WTC11 (cell line): ENCODE results near the gene AMOTL1. TPM values are rescaled to one million over a fixed set of nuclear protein-coding genes. Genes with fewer than 3 reads are reported as not detected.

Experiments
- ATAC-seq: fragments of 200-7000 bp; cut with Tn5 transposase; 2 replicates; pipeline ENCODE4 v1.10.0; 2021; ENCODE audit warnings: mild to moderate bottlenecking, moderate library complexity
- CTCF ChIA-PET: fragments of 300-600 bp; sonication (Branson Sonifier 250); formaldehyde crosslinking; loops from one replicate; lab custom pipeline; 2021; ENCODE audit warnings: antibody characterized with exemption; lab: Charles Lee
- POLR2A ChIA-PET: fragments of 350-600 bp; sonication (Branson Sonifier 250); formaldehyde crosslinking; loops from one replicate; lab custom pipeline; 2021; ENCODE audit warnings: antibody characterized with exemption; lab: Charles Lee
- DNase-seq: peaks from one replicate; pipeline ENCODE4 v3.0.0; 2021; ENCODE audit warnings: low spot score
- H3K27ac Mint-ChIP-seq: 2 replicates; pipeline ENCODE4 v1.8.0; 2021; ENCODE audit warnings: mixed read lengths
- H3K27me3 Mint-ChIP-seq: 2 replicates; pipeline ENCODE4 v1.8.0; 2021; ENCODE audit warnings: low read depth, mild to moderate bottlenecking, moderate library complexity, mixed read lengths
- H3K36me3 Mint-ChIP-seq: 2 replicates; pipeline ENCODE4 v1.8.0; 2021; ENCODE audit warnings: mixed read lengths
- H3K4me1 Mint-ChIP-seq: 2 replicates; pipeline ENCODE4 v1.8.0; 2022; ENCODE audit warnings: mixed read lengths
- H3K4me3 Mint-ChIP-seq: 2 replicates; pipeline ENCODE4 v1.8.0; 2021; ENCODE audit warnings: mild to moderate bottlenecking, moderate library complexity, mixed read lengths
- H3K9me3 Mint-ChIP-seq: 2 replicates; pipeline ENCODE4 v1.8.0; 2021; ENCODE audit warnings: mixed read lengths
- FOXJ3 ChIP-seq: sonication (generic); formaldehyde crosslinking; IDR thresholded peaks from 2 replicates; pipeline ENCODE4 v1.9.0; 2021; ENCODE audit warnings: missing genetic modification reagents, mild to moderate bottlenecking, borderline replicate concordance
- GABPB1 ChIP-seq: sonication (generic); formaldehyde crosslinking; IDR thresholded peaks from 2 replicates; pipeline ENCODE4 v1.8.1; 2023; ENCODE audit warnings: mild to moderate bottlenecking, missing genetic modification reagents
- GRHL2 ChIP-seq: fragments of 250-450 bp; sonication (Bioruptor Pico); IDR thresholded peaks from 2 replicates; pipeline ENCODE4 v1.8.0; 2022; ENCODE audit warnings: mild to moderate bottlenecking, moderate library complexity; ENCODE audit not compliant: insufficient replicate concordance, severe bottlenecking
- HMGA2 ChIP-seq: fragments of 250-450 bp; sonication (Bioruptor Pico); IDR thresholded peaks from 2 replicates; pipeline ENCODE4 v1.4.0; 2021; ENCODE audit warnings: mild to moderate bottlenecking, moderate library complexity
- MYBL2 ChIP-seq: sonication (generic); formaldehyde crosslinking; IDR thresholded peaks from 2 replicates; pipeline ENCODE4 v1.8.1; 2023; ENCODE audit warnings: mild to moderate bottlenecking, moderate library complexity, missing genetic modification reagents
- NFATC4 ChIP-seq: fragments of 250-450 bp; sonication (Bioruptor Pico); IDR thresholded peaks from 2 replicates; pipeline ENCODE4 v1.9.0; 2021; ENCODE audit warnings: mild to moderate bottlenecking
- NFYB ChIP-seq: sonication (generic); formaldehyde crosslinking; conservative IDR thresholded peaks from 2 replicates; pipeline ENCODE4 v1.8.0; 2022; ENCODE audit warnings: low read depth, missing genetic modification reagents
- NR1H2 ChIP-seq: sonication (generic); formaldehyde crosslinking; IDR thresholded peaks from 2 replicates; pipeline ENCODE4 v1.9.0; 2021; ENCODE audit warnings: mild to moderate bottlenecking, moderate library complexity, missing genetic modification reagents
- SMAD4 ChIP-seq: sonication (generic); formaldehyde crosslinking; IDR thresholded peaks from 2 replicates; pipeline ENCODE4 v1.8.0; 2022; ENCODE audit warnings: mild to moderate bottlenecking, missing genetic modification reagents
- SP1 ChIP-seq: sonication (generic); formaldehyde crosslinking; conservative IDR thresholded peaks from 2 replicates; pipeline ENCODE4 v1.8.1; 2022; ENCODE audit warnings: missing genetic modification reagents
- ZBTB21 ChIP-seq: sonication (generic); formaldehyde crosslinking; IDR thresholded peaks from 2 replicates; pipeline ENCODE4 v1.8.1; 2023; ENCODE audit warnings: mild to moderate bottlenecking, missing genetic modification reagents, borderline replicate concordance
- ZNF121 ChIP-seq: sonication (generic); formaldehyde crosslinking; IDR thresholded peaks from 2 replicates; pipeline ENCODE4 v1.8.0; 2023; ENCODE audit warnings: missing genetic modification reagents
- ZNF138 ChIP-seq: sonication (generic); formaldehyde crosslinking; conservative IDR thresholded peaks from 2 replicates; pipeline ENCODE4 v1.8.1; 2022; ENCODE audit warnings: mild to moderate bottlenecking, moderate library complexity, missing genetic modification reagents
- ZNF317 ChIP-seq: sonication (generic); formaldehyde crosslinking; IDR thresholded peaks from 2 replicates; pipeline ENCODE4 v1.8.1; 2023; ENCODE audit warnings: low read depth, mild to moderate bottlenecking, moderate library complexity, missing genetic modification reagents, borderline replicate concordance
- ZNF396 ChIP-seq: fragments of 250-450 bp; sonication (Bioruptor Pico); IDR thresholded peaks from 2 replicates; pipeline ENCODE4 v1.8.0; 2021; ENCODE audit warnings: mild to moderate bottlenecking, moderate library complexity, borderline replicate concordance
- ZNF671 ChIP-seq: fragments of 250-450 bp; sonication (Bioruptor Pico); IDR thresholded peaks from 2 replicates; pipeline ENCODE4 v1.8.0; 2021; ENCODE audit warnings: mild to moderate bottlenecking
- total RNA-seq: library from RNA; stranded (reverse); gene quantifications from 3 replicates; pipeline ENCODE4 v1.2.3, GENCODE V29; 2021
- TF ChIP-seq, protein P1 (sequence below): fragments of 250-450 bp; sonication (Bioruptor Pico); IDR thresholded peaks from 2 replicates; pipeline ENCODE4 v1.8.0; 2021; ENCODE audit warnings: mild to moderate bottlenecking
- TF ChIP-seq, protein P2 (sequence below): sonication (generic); formaldehyde crosslinking; IDR thresholded peaks from 2 replicates; pipeline ENCODE4 v1.8.0; 2022; ENCODE audit warnings: mild to moderate bottlenecking, missing genetic modification reagents
- TF ChIP-seq, protein P3 (sequence below): sonication (generic); formaldehyde crosslinking; IDR thresholded peaks from 2 replicates; pipeline ENCODE4 v1.8.1; 2023; ENCODE audit warnings: mild to moderate bottlenecking, missing genetic modification reagents, moderate library complexity
- TF ChIP-seq, protein P4 (sequence below): sonication (generic); formaldehyde crosslinking; IDR thresholded peaks from 2 replicates; pipeline ENCODE4 v1.8.1; 2023; ENCODE audit warnings: mild to moderate bottlenecking, moderate library complexity, missing genetic modification reagents
- TF ChIP-seq, protein P5 (sequence below): sonication (generic); formaldehyde crosslinking; IDR thresholded peaks from 2 replicates; pipeline ENCODE4 v1.8.0; 2022; ENCODE audit warnings: mild to moderate bottlenecking, missing genetic modification reagents
- TF ChIP-seq, protein P6 (sequence below): sonication (generic); formaldehyde crosslinking; IDR thresholded peaks from 2 replicates; pipeline ENCODE4 v1.8.1; 2022; ENCODE audit warnings: mild to moderate bottlenecking, moderate library complexity, missing genetic modification reagents
- TF ChIP-seq, protein P7 (sequence below): sonication (generic); formaldehyde crosslinking; IDR thresholded peaks from 2 replicates; pipeline ENCODE4 v1.8.1; 2023; ENCODE audit warnings: mild to moderate bottlenecking, missing genetic modification reagents, moderate library complexity

AMOTL1 gene
- total RNA-seq, 1 experiment from 2014 or later: 39.8 TPM

DNA sequence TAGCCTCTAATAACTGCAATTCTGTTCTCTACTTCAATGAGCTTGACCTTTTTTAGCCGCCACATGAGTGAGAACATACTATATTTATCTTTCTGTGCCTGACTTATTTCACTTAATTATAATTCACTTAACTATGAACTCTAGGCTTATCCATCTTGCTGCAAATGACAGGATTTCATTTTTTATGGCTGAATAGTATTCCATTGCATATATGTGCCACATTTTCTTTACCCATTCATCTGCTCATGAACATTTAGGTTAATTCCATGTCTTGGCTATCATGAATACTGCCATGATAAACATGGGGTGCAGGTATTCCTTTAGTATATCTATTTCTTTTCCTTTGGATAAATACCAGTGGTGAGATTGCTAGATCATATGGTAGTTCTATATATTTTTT lies 120.0 kb downstream of the AMOTL1 start (continued):
- TF ChIP-seq ZBTB21 (CRISPR knock-in tag): no peak
- TF ChIP-seq NFYB: no peak
- TF ChIP-seq ZNF138 (CRISPR knock-in tag): no peak
- TF ChIP-seq, protein P1, sequence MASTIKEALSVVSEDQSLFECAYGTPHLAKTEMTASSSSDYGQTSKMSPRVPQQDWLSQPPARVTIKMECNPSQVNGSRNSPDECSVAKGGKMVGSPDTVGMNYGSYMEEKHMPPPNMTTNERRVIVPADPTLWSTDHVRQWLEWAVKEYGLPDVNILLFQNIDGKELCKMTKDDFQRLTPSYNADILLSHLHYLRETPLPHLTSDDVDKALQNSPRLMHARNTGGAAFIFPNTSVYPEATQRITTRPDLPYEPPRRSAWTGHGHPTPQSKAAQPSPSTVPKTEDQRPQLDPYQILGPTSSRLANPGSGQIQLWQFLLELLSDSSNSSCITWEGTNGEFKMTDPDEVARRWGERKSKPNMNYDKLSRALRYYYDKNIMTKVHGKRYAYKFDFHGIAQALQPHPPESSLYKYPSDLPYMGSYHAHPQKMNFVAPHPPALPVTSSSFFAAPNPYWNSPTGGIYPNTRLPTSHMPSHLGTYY (CRISPR knock-in tag): no peak
- no peak for TF ChIP-seq ZNF671
- TF ChIP-seq HMGA2: no peak
- TF ChIP-seq GRHL2 (CRISPR knock-in tag): no peak
- TF ChIP-seq ZNF121 (CRISPR knock-in tag): no peak

DNA sequence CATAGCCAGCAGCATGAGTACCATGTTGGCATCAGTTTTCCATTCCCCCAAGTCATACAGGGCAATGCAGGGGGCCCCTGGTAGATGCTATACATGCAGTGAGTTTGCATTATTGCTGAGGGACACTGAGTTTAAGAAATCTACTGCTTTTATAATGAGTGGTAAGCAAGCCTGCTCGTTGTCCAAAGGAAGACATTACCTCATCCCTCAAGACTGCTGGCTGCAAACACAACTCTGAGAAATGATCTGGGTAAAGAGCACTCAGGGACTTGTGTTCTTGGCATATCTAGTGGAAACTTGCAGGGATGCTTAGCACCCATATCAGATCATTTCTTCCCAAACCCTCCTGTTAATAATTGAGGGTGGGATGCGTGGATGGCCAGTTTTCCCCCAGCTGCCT lies 127.3 kb downstream of the AMOTL1 start:
- no peaks in the 10 kb centered on the region for H3K36me3 Mint-ChIP-seq
- H3K4me3 Mint-ChIP-seq: no peak overlapping the region
- no peak for ATAC-seq
- H3K4me1 Mint-ChIP-seq: peaks cover 8% of the 10 kb centered on the region; the same call in 1 of the 2 replicates
- DNase-seq: no peak
- 0 out of 2 replicates have a peak, but pooled peaks cover 6% of the 10 kb centered on the region for H3K9me3 Mint-ChIP-seq
- ChIA-PET CTCF (no interaction called here), POLR2A (interaction anchor here (0.7 kb wide), 1 partner anchor 14 kb away, joined by 3 read pairs; no protein-coding TSS in a partner anchor)
- no peak overlapping the region for H3K27ac Mint-ChIP-seq
- TF ChIP-seq, protein P2, sequence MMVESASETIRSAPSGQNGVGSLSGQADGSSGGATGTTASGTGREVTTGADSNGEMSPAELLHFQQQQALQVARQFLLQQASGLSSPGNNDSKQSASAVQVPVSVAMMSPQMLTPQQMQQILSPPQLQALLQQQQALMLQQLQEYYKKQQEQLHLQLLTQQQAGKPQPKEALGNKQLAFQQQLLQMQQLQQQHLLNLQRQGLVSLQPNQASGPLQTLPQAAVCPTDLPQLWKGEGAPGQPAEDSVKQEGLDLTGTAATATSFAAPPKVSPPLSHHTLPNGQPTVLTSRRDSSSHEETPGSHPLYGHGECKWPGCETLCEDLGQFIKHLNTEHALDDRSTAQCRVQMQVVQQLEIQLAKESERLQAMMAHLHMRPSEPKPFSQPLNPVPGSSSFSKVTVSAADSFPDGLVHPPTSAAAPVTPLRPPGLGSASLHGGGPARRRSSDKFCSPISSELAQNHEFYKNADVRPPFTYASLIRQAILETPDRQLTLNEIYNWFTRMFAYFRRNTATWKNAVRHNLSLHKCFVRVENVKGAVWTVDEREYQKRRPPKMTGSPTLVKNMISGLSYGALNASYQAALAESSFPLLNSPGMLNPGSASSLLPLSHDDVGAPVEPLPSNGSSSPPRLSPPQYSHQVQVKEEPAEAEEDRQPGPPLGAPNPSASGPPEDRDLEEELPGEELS (CRISPR knock-in tag): no peak
- TF ChIP-seq, protein P3, sequence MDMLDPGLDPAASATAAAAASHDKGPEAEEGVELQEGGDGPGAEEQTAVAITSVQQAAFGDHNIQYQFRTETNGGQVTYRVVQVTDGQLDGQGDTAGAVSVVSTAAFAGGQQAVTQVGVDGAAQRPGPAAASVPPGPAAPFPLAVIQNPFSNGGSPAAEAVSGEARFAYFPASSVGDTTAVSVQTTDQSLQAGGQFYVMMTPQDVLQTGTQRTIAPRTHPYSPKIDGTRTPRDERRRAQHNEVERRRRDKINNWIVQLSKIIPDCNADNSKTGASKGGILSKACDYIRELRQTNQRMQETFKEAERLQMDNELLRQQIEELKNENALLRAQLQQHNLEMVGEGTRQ (CRISPR knock-in tag): no peak
- TF ChIP-seq SMAD4: no peak
- no peak for TF ChIP-seq MYBL2 (CRISPR knock-in tag)
- TF ChIP-seq ZNF396 (CRISPR knock-in tag): no peak
- TF ChIP-seq, protein P4, sequence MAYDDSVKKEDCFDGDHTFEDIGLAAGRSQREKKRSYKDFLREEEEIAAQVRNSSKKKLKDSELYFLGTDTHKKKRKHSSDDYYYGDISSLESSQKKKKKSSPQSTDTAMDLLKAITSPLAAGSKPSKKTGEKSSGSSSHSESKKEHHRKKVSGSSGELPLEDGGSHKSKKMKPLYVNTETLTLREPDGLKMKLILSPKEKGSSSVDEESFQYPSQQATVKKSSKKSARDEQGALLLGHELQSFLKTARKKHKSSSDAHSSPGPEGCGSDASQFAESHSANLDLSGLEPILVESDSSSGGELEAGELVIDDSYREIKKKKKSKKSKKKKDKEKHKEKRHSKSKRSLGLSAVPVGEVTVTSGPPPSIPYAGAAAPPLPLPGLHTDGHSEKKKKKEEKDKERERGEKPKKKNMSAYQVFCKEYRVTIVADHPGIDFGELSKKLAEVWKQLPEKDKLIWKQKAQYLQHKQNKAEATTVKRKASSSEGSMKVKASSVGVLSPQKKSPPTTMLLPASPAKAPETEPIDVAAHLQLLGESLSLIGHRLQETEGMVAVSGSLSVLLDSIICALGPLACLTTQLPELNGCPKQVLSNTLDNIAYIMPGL (CRISPR knock-in tag): no peak
- no peak for TF ChIP-seq GRHL2 (CRISPR knock-in tag)
- no peak for TF ChIP-seq NR1H2
- TF ChIP-seq, protein P5, sequence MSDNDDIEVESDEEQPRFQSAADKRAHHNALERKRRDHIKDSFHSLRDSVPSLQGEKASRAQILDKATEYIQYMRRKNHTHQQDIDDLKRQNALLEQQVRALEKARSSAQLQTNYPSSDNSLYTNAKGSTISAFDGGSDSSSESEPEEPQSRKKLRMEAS: no peak
- TF ChIP-seq, protein P6, sequence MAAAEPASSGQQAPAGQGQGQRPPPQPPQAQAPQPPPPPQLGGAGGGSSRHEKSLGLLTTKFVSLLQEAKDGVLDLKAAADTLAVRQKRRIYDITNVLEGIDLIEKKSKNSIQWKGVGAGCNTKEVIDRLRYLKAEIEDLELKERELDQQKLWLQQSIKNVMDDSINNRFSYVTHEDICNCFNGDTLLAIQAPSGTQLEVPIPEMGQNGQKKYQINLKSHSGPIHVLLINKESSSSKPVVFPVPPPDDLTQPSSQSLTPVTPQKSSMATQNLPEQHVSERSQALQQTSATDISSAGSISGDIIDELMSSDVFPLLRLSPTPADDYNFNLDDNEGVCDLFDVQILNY: no peak
- no peak for TF ChIP-seq GABPB1
- no peak for TF ChIP-seq SP1
- TF ChIP-seq, protein P7, sequence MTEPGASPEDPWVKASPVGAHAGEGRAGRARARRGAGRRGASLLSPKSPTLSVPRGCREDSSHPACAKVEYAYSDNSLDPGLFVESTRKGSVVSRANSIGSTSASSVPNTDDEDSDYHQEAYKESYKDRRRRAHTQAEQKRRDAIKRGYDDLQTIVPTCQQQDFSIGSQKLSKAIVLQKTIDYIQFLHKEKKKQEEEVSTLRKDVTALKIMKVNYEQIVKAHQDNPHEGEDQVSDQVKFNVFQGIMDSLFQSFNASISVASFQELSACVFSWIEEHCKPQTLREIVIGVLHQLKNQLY (CRISPR knock-in tag): no peak
- no peak for TF ChIP-seq ZNF317 (CRISPR knock-in tag)
- TF ChIP-seq NFATC4: no peak
- TF ChIP-seq FOXJ3 (CRISPR knock-in tag): no peak
- H3K27me3 Mint-ChIP-seq: no peaks in the 10 kb centered on the region
